HepG2 (cell line): Measurements from ENCODE around the gene ABAT. TPM values are rescaled to one million over a fixed set of nuclear protein-coding genes. Genes with fewer than 3 reads are reported as not detected.

Experiments
- AHDC1 ChIP-seq: sonication (generic); formaldehyde crosslinking; IDR thresholded peaks from 2 replicates; pipeline ENCODE4 v1.5.1; 2020; ENCODE audit warnings: mild to moderate bottlenecking, missing genetic modification reagents, borderline replicate concordance
- CBX1 ChIP-seq: IDR thresholded peaks from one replicate; pipeline ENCODE4 v1.6.1; 2016; ENCODE audit warnings: antibody characterized with exemption, low read depth
- DMTF1 ChIP-seq: sonication (generic); formaldehyde crosslinking; IDR thresholded peaks from 2 replicates; pipeline ENCODE4 v1.4.0; 2020; ENCODE audit warnings: mild to moderate bottlenecking, missing genetic modification reagents
- DPF2 ChIP-seq: sonication (generic); formaldehyde crosslinking; IDR thresholded peaks from 2 replicates; pipeline ENCODE4 v1.4.0; 2020; ENCODE audit warnings: mild to moderate bottlenecking, low read depth, missing genetic modification reagents, borderline replicate concordance
- GPN1 ChIP-seq: sonication (generic); formaldehyde crosslinking; IDR thresholded peaks from 2 replicates; pipeline ENCODE4 v1.5.1; 2020; ENCODE audit warnings: missing genetic modification reagents, borderline replicate concordance
- HIVEP1 ChIP-seq: sonication (generic); formaldehyde crosslinking; IDR thresholded peaks from 2 replicates; pipeline ENCODE4 v1.4.0; 2020; ENCODE audit warnings: mild to moderate bottlenecking, missing genetic modification reagents
- MLLT10 ChIP-seq: sonication (generic); formaldehyde crosslinking; IDR thresholded peaks from 2 replicates; pipeline ENCODE4 v1.4.0; 2020; ENCODE audit warnings: missing genetic modification reagents
- NBN ChIP-seq: fragments of 450-650 bp; conservative IDR thresholded peaks from 2 replicates; pipeline ENCODE4 v1.6.1; 2017
- NFRKB ChIP-seq: fragments of 450-650 bp; IDR thresholded peaks from 2 replicates; pipeline ENCODE4 v1.6.1; 2017
- RAD51 ChIP-seq: fragments of 450-650 bp; IDR thresholded peaks from 2 replicates; pipeline ENCODE4 v1.6.1; 2016; ENCODE audit warnings: borderline replicate concordance
- SCMH1 ChIP-seq: sonication (generic); formaldehyde crosslinking; IDR thresholded peaks from 2 replicates; pipeline ENCODE4 v1.9.0; 2021; ENCODE audit warnings: missing genetic modification reagents, mild to moderate bottlenecking, borderline replicate concordance
- SNAI1 ChIP-seq: sonication (generic); formaldehyde crosslinking; IDR thresholded peaks from 2 replicates; pipeline ENCODE4 v1.5.0; 2020; ENCODE audit warnings: mild to moderate bottlenecking, missing genetic modification reagents, borderline replicate concordance
- SPEN ChIP-seq: sonication (generic); formaldehyde crosslinking; IDR thresholded peaks from 2 replicates; pipeline ENCODE4 v1.5.1; 2020; ENCODE audit warnings: low read depth, mild to moderate bottlenecking, missing genetic modification reagents
- ZGPAT ChIP-seq: IDR thresholded peaks from 2 replicates; pipeline ENCODE4 v1.6.1; 2016; ENCODE audit warnings: mild to moderate bottlenecking
- ZNF251 ChIP-seq: sonication (generic); formaldehyde crosslinking; IDR thresholded peaks from 2 replicates; pipeline ENCODE4 v1.9.0; 2021; ENCODE audit warnings: mild to moderate bottlenecking, missing genetic modification reagents
- ZNF451 ChIP-seq: sonication (generic); formaldehyde crosslinking; IDR thresholded peaks from 2 replicates; pipeline ENCODE4 v1.5.0; 2020; ENCODE audit warnings: mild to moderate bottlenecking, missing genetic modification reagents
- ZNF678 ChIP-seq: sonication (generic); formaldehyde crosslinking; IDR thresholded peaks from 2 replicates; pipeline ENCODE4 v1.4.0; 2020; ENCODE audit warnings: mild to moderate bottlenecking, missing genetic modification reagents
- ZNF788 ChIP-seq: sonication (generic); formaldehyde crosslinking; IDR thresholded peaks from 2 replicates; pipeline ENCODE4 v1.5.0; 2020; ENCODE audit warnings: mild to moderate bottlenecking, missing genetic modification reagents, borderline replicate concordance
- polyA plus RNA-seq, 8 experiments: library from polyadenylated mRNA; depleted of rRNA in 3 of 8; stranded (reverse) in 7 of 8; unstranded in 1 of 8; fragments of >200 nt; fragmentation: Illumina TruSeq in 4 of 8; extraction: Trizol in 4 of 8; gene quantifications; 2 replicates each; pipeline versions ENCODE4 v1.2.1 to v1.2.3, GENCODE V29; 2011 to 2016; ENCODE audit warnings: low read depth in 4 of 8, missing spikeins in 1 of 8, mixed read lengths in 1 of 8; ENCODE audit not compliant: insufficient read depth in 1 of 8
- total RNA-seq, 5 experiments: library from RNA; depleted of rRNA; stranded (reverse); fragments of >200 nt; fragmentation: Illumina TruSeq; extraction: Trizol; gene quantifications; 2 replicates each; pipeline ENCODE4 v1.2.3, GENCODE V29; 2016; ENCODE audit warnings: low read depth in 1 of 5

Gene ABAT
- total and polyA plus RNA-seq, 2 of the 13 experiments (the other 11 are each of a cell fraction or from before 2014, with no cell fraction given): 47.6 to 97.3 TPM

GRCh38 chr16:8655184-8655717 lies 19.2 kb upstream of the ABAT start (continued):
- 0 out of 2 replicates have a peak, but pooled peaks have one; percentile 32 for TF ChIP-seq ZGPAT (CRISPR knock-in tag)
- TF ChIP-seq ZNF788 (CRISPR knock-in tag): no peak; the same call in 1 of the 2 replicates
- no peak for TF ChIP-seq HIVEP1 (CRISPR knock-in tag)
- TF ChIP-seq ZNF678 (CRISPR knock-in tag): no peak
- no peak for TF ChIP-seq SNAI1 (CRISPR knock-in tag)
- TF ChIP-seq CBX1: peak; percentile 31
- no peak for TF ChIP-seq RAD51
- TF ChIP-seq NFRKB: no peak
- no peak for TF ChIP-seq AHDC1 (CRISPR knock-in tag)
- TF ChIP-seq ZNF451: no peak
- no peak for TF ChIP-seq NBN
- TF ChIP-seq SPEN: peak; percentile 69; the same call in 1 of the 2 replicates
- TF ChIP-seq DMTF1 (CRISPR knock-in tag): no peak
- no peak for TF ChIP-seq SCMH1 (CRISPR knock-in tag)
- no peak for TF ChIP-seq ZNF251 (CRISPR knock-in tag)
- TF ChIP-seq MLLT10 (CRISPR knock-in tag): no peak
- TF ChIP-seq GPN1 (CRISPR knock-in tag): no peak
- no peak for TF ChIP-seq DPF2
